GM12878 (cell line): ENCODE results near the gene LCE1D.

ENCODE experiments used
- BHLHE40 ChIP-seq, 2 experiments: fragments of 450-650 bp in 1 of 2; IDR thresholded peaks; 2 replicates each; pipeline ENCODE4 v1.6.1; 2011 to 2017; ENCODE audit warnings: low read depth in 2 of 2, borderline replicate concordance in 1 of 2, improper control_type of control experiment in 1 of 2, low read length in 1 of 2, mild to moderate bottlenecking in 1 of 2
- CTCF ChIP-seq, 3 experiments: IDR thresholded peaks in 2 of 3; conservative IDR thresholded peaks in 1 of 3; 2 replicates each; pipeline ENCODE4 v1.5.1; 2011; ENCODE audit warnings: low read depth in 3 of 3, low read length in 3 of 3, mild to moderate bottlenecking in 3 of 3, control low read depth in 2 of 3, moderate library complexity in 2 of 3, inconsistent platforms in 1 of 3, mixed read lengths in 1 of 3; ENCODE audit not compliant: control insufficient read depth in 2 of 3, insufficient read depth in 1 of 3; ENCODE audit errors: extremely low read depth in 1 of 3
- EED ChIP-seq: sonication (generic); IDR thresholded peaks from 2 replicates; pipeline ENCODE4 v1.6.1; 2016; ENCODE audit warnings: antibody characterized with exemption, low read depth
- EZH2 ChIP-seq: IDR thresholded peaks from 2 replicates; pipeline ENCODE4 v1.6.1; 2012; ENCODE audit warnings: low read depth, mild to moderate bottlenecking, control low read depth, inconsistent platforms, low read length, borderline replicate concordance; ENCODE audit not compliant: control insufficient read depth
- KDM1A ChIP-seq: fragments of 200-600 bp; sonication (generic); IDR thresholded peaks from 2 replicates; pipeline ENCODE4 v1.6.1; 2016; ENCODE audit warnings: borderline replicate concordance
- MEF2A ChIP-seq: IDR thresholded peaks from 2 replicates; pipeline ENCODE4 v1.6.1; 2011; ENCODE audit warnings: low read depth, mild to moderate bottlenecking, low read length, moderate library complexity; ENCODE audit not compliant: insufficient read depth
- MYC ChIP-seq: IDR thresholded peaks from 2 replicates; pipeline ENCODE4 v1.6.1; 2011; ENCODE audit warnings: mild to moderate bottlenecking, low read length, moderate library complexity, inconsistent platforms; ENCODE audit not compliant: insufficient read depth, insufficient replicate concordance, insufficient read length, severe bottlenecking
- POLR2A ChIP-seq: IDR thresholded peaks from 2 replicates; pipeline ENCODE4 v1.6.1; 2011; ENCODE audit warnings: low read depth, mild to moderate bottlenecking, low read length
- POLR2AphosphoS5 ChIP-seq: IDR thresholded peaks from 2 replicates; pipeline ENCODE4 v1.6.1; 2011; ENCODE audit warnings: mild to moderate bottlenecking, low read length, inconsistent platforms
- RAD51 ChIP-seq: fragments of 450-650 bp; IDR thresholded peaks from 2 replicates; pipeline ENCODE4 v1.6.1; 2016; ENCODE audit warnings: moderate library complexity, mild to moderate bottlenecking, inconsistent platforms
- TAF1 ChIP-seq: IDR thresholded peaks from 2 replicates; pipeline ENCODE4 v1.6.1; 2011; ENCODE audit warnings: mild to moderate bottlenecking, low read depth, low read length, borderline replicate concordance
- USF1 ChIP-seq: IDR thresholded peaks from 2 replicates; pipeline ENCODE4 v1.6.1; 2011; ENCODE audit warnings: borderline replicate concordance, low read depth, mild to moderate bottlenecking, moderate library complexity, mixed read lengths, low read length; ENCODE audit not compliant: insufficient read depth; ENCODE audit errors: extremely low read length
- ZNF207 ChIP-seq: fragments of 450-650 bp; IDR thresholded peaks from 2 replicates; pipeline ENCODE4 v1.6.1; 2014; ENCODE audit warnings: antibody characterized with exemption, mild to moderate bottlenecking, borderline replicate concordance
- ZNF217 ChIP-seq: fragments of 450-650 bp; IDR thresholded peaks from 2 replicates; pipeline ENCODE4 v1.6.1; 2017; ENCODE audit warnings: antibody characterized with exemption, mild to moderate bottlenecking

- TF ChIP-seq MEF2A (no peak), CTCF (IDR thresholded peaks at IDR 0.05 in 2 of 3, conservative IDR thresholded peaks at IDR 0.05 in 1 of 3; ENCODE audit: control insufficient read depth in 2 of 3, extremely low read depth in 1 of 3, insufficient read depth in 1 of 3, low read depth in 3 of 3, low read length in 3 of 3) (no peak), POLR2AphosphoS5 (no peak), ZNF217 (no peak), USF1 (no peak), MYC (no peak), KDM1A (no peak), RAD51 (no peak), EED (no peak), EZH2 (no peak), TAF1 (no peak), BHLHE40 (IDR thresholded peaks at IDR 0.05; ENCODE audit: borderline replicate concordance in 1 of 2, low read depth in 2 of 2, low read length in 1 of 2) (no peak), ZNF207 (no peak), POLR2A (no peak)
These were observed 27.5 kb upstream of the LCE1D start for GRCh38 chr1:152768847-152769533.
